Peyer's patch (tissue), 4 donors: Measurements from ENCODE around the gene HHIP.

Source experiments
- CTCF ChIP-seq, 6 experiments: fragments of 450-650 bp in 4 of 6; fragments of 200-600 bp in 2 of 6; sonication (generic) in 1 of 6; IDR thresholded peaks; one replicate each; pipeline ENCODE4 v1.5.1; 2017 to 2019; ENCODE audit warnings: antibody characterized with exemption in 6 of 6, mild to moderate bottlenecking in 3 of 6, moderate library complexity in 1 of 6
- POLR2A ChIP-seq, 2 donors: fragments of 450-650 bp; IDR thresholded peaks; one replicate each; pipeline ENCODE4 v1.5.1; 2017; ENCODE audit warnings: antibody characterized with exemption in 2 of 2, mild to moderate bottlenecking in 2 of 2, moderate library complexity in 2 of 2

GRCh38 chr4:144710526-144710912, 64.6 kb downstream of the HHIP start:
- TF ChIP-seq CTCF (IDR thresholded peaks at IDR 0.05) = no peak
- TF ChIP-seq POLR2A (IDR thresholded peaks at IDR 0.05) = no peak
